GM18861 (cell line): ENCODE data around the gene USP30.

Experiments used
- ATAC-seq: cut with Tn5 transposase; IDR thresholded peaks from one replicate; pipeline ENCODE4 v1.9.1; 2021; ENCODE audit not compliant: unreplicated experiment

The USP30 gene

DNA sequence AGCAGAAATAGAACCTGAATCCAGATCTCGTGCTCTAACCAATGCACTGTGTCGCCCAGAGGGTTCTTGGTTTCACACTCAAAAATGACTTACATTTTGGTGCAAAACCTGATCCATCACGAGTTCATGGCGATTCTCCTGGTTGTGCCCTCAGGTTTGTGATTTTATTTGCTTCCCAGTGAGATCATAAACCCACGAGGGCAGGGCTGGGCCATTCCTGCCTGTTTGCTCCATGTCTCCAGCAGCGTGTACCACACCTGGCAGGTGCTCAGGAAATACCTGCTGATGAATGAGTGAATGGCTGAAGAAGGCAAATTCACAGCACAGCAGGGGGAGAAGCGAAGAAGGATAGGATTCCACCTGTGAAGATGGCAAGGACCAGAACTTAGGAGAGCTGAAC is 73.4 kb downstream of the USP30 start:
- no peak for ATAC-seq

DNA sequence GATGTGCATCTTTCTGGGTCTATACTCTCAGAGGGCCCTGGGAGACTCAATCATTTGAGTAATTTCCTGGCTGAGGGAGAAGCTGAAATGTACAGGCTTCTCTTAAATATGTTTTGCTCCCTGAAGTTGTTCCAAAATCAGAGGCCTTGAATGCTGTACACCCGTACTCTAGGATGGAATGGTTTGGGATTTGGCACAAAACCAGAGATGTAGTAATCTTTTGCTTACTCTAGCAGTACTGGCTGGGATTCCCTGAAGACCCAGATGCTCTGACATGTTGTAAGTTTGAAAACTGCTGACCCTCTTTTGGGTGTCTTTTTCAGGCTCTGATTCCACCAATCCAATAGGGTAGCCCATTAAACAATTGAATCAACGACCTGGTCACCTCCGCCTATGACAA is 74.4 kb downstream of the USP30 start:
- ATAC-seq: no peak

DNA sequence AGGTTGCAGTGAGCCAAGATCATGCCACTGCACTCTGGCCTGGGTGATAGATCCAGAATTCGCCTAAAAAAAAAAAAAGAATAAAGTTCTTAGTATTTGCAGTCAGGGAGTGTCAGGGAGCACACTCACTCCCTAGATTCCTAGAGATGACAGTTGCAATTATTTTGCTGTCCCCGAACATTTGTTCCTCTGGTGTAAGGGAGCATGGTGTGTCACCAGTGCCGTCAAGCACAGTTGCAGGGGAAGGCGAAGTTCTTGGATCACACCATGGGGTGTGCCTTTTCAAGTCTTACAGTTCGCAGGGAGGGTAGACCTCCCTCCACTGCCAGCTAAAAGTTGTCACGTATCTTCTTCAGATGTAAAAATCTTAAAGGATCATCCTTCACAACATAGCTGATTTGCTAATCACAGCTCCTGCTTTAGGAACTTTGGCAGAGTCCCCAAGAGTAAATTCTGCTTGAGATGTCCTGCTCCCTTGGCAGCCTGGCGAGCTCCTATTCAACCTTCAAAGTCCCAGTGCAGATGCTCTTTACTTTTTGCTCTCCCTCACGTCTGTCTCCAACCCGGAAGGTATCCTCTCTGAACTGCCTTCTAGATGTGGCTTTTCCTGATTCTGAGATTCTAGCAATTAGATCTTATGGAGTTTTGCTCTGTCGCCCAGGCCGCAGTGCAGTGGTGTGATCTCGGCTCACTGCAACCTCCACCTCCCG is 75.3 kb downstream of the USP30 start:
- ATAC-seq: no peak

DNA sequence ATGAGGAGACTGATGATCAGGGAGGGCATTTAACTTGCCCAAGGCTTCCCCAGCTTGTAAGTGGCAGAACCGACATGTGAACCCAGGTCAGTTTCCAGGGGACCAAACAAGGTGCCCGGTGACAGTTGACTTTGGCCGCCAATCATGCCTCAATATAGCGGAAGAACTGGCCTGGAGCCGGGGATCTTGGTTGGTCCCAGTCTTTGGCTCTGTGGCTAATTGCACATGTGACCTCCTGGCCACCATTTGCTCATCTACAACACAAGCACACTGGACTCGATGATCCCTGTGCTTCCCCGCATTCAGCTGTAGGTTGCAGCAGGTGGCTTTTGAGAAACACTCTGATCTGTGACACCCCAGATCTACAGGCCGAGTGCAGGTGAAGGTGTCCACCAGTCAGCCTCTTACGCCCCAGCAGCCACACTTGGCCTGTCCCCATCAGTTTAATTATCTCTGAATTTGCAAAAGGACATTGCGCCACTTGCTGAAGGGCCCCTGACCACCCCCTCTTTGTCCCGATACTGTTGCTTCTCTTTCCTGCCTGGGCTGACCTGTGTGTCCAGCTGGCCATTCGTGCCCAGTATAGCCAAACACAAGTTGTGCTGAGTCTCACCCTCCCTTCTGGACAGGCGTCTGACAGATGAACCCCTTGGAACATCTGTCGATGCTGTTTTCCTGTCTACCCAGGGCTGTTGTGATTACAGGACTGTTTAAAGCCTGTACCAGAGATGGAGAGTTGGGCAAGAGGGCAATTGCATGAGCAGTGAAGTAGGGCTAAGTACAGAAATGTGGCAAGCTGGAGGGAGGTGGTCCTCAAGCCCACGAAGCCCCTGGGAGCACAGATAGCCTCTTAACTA is 78.1 kb downstream of the USP30 start:
- no peak for ATAC-seq

DNA sequence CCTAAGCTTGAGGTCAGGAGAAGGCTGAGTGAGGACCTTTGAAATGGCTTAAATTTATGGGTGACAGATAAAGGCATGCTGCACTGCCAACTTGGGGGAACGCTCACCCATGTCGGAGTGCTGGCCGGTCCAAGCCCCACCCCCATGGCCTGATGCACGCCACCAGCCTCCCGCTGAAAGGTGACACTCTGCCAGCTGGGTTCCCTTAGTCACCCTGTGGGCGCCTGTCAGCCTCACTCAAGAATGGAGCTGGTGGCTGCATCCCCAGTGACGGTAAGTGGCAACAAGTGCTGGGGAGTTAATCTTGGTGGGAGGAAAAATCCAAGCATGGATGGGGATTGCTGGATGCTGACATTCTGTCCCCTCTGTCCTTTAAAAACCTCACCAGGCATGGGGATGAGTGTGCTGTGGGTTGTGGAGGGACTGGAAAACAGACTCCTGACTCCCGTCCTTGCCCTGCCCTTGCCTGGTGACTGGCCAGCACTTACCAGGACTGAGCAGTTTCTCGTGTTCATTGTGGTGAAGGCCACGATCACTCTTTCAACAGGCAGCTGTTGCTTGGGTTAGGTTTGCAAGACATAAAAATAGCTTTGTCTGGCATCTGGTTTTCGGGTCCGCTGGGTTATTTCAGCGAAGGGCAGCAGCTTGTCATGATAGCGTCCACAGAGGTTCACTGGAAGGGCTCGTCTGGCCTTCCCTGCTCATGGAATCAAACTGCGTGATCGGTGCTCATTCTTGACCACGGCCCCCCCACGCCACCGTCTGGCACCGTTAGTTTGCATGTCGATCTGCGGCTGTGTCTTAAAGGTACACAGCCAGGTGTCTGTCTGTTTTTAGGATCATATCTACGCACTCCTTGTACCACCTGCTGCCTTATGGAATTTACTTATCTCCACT is 79.0 kb downstream of the USP30 start:
- ATAC-seq: no peak

DNA sequence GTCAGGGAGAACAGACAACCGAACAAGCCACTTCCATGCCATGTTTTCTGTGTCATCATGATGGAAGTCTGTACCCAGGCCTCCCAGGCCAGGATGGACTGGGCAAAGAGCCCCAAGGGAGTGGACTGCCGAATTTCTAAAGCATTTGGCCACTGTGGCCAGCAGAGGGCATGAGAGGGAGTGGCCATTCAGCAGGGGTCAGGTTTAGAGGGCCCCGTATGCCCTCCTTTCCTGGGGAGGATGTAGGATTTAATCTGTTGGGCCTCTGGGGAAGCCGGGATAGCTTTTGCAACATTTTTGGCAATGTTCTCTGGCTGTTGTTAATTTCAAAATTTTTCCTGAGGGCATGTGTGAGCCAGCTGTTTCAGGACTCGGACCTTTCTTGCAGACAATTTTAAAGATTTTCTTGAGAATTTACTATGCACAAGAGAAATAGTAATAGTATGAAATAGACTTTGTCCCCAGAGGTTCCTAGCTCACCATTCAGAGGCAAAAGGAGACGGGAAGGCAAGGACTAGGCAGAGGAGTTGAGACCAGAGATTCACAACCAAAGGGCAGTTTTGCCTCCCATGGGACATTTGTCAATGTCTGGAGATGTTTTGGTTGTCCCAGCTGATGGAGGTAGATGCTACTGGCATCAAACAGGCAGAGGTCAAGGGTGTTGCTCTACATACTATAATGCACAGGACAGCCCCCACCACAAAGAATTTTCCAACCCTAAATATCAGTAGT is 82.0 kb downstream of the USP30 start:
- ATAC-seq: no peak

DNA sequence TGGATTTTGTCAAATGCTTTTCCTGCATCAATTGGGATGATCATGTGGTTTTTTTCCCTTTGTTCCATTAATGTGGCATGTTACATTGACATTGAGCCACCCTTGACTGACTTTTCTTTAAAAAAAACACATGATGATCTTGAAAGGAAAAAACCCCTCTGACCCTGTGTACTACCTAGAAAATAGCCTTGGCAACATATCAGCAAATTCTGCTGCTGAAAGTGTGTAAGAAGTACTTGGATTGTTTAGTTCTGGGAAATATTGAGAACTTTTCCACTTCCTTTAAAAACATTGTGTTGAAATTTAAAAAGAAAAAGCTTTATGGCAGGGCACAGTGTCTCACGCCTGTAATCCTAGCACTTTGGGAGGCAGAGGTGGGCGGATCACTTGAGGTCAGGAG is 84.7 kb downstream of the USP30 start:
- no peak for ATAC-seq
